Kasumi-1 (cell line): ENCODE data around the gene RPRD1B.

Source experiments
- DNase-seq, 2 experiments: peaks; one replicate each; lab custom pipeline; 2025; lab: John Stamatoyannopoulos, UW

RPRD1B gene

DNA sequence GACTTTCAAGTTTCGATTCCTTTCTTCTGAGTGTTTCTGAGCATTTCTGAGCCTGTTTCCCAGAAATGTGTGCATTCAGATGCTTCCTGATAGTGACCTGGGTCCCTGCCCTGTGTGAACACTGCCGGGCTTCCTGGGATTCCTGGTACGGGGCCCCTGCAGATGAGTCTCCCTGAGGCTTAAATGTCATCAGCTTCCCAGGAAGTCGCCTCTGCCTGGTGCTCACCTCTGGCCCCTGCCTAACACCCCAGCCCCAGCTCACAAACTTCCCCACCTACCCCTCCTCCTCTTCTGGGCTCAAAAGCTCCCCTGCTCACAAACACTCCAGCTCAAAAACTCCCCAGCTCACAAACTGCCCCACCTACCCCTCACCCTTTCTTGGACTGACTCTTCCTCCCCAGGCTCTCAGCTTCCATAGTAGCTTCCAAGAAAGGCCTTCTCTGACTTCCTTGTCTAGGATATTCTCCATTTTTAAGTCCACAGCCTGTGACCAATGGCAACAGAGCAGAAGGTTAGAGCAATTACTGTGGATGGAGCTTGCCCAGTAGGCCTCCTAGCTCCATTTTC lies 89.6 kb downstream of the RPRD1B start:
- DNase-seq, result no peak

DNA sequence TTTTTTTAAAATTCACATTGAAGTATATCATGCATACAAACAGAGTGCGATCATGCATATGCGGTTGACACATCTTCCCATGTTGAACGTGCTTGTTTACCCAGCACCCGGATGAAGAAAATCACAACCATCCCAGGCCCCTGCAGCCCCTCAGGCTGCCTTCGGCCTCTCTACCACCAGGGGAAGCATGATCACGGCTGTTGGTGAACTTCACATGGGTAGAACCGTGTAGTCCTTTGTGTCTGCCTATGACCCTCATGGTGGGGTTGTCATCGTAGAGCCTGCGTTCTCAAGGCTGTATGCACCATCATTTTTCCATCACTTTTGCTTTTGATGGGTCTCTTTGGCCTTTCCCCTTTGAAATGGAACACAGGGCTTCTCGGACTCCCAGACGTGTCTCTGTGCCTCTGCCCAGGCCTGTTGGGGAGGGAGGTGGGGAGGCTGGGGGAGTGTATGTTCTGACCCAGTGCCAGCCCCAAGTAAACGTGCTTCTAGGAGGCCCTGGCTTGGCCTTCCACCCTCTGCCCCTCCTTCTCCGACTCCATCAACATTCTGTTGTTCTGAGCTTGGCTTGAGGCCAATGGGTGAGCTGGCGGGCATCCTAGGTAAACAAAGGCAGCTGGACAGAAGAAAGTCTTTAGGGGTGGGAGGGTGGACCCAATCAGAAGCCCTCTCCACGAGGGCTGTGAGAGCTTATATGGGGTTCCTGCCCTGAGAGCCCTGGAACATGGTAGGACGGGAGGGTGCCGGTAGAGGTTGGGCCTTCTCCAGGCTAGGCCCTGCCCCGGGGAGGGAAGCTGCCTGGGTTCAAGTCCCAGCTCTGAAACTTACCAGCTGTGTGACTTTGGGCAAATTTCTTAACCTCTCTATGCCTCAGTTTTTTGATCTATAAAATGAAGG lies 91.9 kb downstream of the RPRD1B start:
- DNase-seq, result no peak

DNA sequence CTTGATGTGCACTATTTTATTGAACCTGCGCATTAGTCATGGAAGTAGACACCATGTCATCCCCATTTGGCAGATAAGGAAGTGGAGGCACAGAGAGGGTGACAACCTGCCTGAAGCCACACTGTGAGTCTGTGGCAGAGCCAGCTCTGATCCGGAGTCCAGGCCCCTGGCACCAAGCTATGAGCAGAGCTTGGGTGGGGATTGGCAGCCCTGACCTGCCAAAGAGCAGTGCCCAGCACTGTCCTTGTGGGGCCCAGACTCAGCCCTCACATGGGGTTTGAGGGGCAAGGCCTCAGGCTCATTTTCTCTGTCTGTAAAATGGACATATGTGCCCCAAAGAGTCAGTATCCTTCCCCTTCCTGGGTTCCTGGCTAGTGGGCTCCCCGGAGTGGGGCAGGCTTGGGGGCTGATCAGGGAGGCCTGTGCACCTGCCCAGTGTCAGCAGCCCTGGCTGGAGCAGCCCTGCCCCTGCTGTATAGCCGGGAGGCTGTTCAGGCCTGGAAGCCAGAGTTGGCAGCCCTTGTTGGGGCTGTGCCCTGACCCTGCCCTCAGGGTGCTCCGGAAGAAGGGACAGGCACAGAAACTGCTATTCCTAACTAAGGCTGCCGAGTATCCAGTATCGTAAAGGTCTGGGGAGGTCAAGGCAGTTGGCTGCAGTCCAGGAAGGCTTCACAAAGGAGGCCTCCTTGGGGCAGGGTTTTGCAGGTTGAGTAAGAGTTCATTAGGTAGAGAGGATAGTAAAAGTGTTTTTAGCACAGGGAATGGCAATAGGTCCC lies 92.8 kb downstream of the RPRD1B start:
- DNase-seq, result no peak

DNA sequence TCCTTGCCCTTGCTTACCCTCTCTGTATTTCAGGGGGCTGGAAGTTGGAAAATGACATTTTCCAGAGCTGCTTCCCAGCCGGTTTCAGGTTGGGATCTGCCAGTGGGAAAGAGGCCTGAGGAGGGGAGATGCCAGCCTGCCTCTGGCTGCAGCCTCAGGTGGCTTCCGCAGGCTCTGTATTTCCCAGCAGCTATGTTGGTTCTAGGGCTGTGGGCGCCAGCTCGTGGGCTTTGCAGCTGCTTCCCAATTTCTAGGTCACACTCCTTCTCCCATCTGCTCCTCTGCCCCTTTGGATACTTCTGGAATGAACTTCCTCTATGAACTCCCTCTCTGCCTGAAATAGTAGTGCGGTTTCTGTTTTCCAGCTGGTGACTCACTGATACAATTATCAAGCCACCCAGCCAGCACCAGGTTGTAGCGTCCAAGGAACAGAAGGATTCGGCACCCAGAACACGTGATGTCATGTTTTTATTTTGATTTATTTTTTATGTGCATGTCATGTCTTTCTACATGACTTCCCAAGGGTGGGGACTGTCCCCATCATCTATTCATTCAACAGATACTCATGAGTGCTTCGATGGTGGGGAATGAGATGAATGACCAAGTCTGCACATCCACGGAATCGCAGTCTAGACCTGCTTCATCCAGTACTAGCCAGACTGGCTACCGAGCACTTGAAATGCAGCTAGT lies 93.5 kb downstream of the RPRD1B start:
- DNase-seq, result no peak

DNA sequence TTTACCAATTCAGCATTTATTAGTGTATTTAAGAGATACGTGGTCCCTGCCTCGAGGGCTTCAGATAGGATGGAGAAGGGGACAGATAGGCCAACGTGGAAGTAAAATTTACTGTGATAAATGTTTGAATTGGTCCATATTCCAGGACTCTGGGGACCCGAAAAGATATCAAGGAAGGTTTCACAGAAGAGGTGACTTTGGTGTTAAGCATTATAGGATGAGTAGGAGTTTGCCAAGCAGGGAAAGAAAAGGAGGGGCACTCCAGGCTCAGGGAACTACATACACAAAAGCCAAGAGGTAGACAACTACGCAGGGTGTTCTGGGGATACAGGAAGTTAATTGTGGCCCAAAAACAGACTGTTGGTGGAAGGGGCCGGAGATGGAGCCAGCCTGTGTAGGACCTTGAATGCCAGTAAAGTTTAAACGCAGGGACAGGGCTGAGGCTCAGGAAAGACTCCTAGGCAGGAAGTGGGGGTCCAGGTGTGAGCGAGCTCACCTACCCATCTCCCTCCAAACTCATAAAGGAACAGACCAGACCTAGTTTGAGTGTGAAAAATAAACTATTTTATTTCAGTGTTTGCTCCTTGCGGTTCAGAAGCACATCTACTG lies 94.5 kb downstream of the RPRD1B start:
- DNase-seq, result no peak

DNA sequence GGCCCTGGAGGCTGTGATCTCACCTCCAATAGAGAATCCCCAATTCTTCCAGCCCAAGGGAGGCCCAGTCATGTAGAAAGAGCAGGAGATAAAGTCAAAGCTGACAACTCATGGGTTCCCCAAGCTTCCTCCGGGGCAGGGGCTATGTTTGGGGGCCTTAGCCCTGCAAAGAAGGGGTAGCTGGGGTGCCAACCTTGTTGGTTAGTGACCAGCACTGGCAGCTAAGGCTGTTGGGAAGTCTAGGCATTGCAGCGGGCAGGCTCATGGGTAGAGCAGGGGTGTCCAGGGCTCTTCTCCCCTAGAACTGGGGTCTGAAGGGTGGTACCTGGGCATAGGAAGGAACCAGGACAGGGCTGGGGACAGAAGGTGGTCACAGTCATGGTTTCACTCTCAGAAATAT lies 95.1 kb downstream of the RPRD1B start:
- DNase-seq, result no peak

DNA sequence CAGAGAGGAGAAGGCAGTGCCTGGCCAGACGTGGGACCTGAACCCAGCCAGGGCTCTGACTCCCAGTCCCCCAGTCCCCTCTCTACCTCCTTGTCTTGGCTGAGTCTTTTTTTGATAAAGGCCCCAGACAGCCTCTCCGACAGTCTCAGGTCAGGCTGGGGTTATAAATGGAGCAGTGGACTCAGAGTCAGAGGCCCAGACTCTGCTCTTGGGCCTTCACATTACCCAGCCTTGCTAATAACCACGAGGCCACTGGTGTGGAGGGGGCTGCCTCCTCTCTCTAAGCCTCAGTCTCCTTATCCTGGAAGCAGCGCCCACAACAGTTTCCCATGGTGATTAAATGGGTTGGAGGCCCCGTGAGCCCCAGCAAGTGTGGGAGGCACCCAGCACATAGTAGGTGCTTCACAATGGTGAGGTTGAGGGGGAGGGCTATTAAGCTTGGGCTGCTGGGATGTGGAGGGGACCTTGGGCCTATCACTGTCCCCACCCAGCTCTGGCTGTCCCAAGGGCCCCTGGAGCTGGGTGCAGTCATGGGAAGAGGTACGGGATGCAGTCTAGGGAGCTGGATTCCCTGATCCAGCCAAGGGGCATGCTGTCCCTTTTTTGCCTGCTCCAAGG lies 95.8 kb downstream of the RPRD1B start:
- DNase-seq, result no peak

DNA sequence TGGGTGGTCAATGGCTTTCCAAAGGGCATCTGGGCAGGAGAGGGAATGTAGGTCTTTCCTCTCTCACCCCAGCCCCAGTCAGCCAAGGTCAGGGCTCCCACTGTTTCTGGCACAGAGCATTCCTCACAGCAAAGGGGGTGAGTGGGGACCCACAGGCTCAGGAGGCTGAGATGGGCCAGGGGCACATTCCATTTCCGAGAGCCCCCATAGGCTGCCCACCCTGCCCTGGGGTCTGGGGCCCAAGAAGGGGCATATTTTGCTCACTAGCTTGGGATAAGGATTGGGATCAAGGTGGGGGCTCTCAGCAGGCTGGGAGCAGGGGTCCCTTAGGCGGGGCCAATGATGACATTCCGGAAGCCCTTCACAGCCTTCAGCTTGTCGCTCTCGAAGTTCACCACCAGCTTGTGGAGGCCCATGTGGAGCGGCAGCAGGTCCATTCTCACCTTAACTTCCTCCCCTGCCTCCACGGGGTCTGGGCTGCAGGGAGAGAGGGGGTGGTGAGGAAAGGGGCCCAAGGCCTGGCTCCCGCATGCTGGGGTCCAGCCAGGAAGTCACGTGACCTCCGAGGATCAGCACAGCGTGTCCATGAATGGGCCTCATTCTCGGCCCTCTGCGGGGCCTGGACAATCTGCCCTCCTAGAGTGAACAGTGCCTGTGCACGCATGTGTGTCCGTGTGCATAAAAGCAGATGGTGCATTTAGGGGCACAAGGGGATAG lies 96.5 kb downstream of the RPRD1B start:
- DNase-seq, result no peak

DNA sequence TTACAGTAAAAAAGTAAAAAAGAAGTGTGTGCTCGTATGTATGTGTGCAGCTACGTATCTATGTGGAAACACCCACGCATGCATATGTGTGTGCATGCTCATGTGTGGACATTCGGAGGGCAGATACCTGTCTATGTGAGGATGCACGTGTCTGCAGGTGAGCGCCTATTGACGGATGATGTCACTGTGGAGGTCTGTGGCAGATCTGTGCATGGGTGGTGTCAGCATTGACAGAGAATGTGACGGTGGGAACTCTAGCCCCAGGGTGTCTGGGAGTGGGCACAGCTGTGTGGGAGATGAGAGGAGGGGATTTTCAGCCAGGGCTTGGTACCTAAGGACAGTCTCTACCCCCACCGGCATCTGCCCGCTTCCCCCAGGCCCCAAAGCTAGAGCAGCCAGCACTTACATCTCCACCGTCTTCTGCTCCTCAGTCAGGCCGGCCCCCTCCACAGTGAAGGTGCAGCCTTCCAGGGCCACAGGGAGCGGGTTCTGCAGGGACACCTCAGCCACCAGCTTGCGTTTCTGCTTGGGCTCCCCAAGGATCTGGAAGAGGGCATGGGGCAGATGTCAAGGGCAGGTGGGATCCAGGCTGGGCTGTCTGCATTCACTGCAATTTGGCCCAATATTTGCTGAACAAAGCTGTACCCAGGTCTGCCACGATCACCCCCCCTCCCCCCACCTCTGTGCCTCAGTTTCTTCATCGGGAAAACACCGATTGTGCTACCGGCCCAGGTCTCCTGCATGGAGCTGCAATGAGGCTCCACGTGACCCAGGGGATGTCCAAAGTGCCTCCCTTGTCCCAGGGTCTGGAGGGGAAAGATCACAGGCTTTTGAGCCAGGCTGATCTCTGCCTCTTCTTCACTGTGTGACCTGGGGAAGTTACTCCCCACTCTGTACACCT lies 97.4 kb downstream of the RPRD1B start:
- DNase-seq, result no peak

DNA sequence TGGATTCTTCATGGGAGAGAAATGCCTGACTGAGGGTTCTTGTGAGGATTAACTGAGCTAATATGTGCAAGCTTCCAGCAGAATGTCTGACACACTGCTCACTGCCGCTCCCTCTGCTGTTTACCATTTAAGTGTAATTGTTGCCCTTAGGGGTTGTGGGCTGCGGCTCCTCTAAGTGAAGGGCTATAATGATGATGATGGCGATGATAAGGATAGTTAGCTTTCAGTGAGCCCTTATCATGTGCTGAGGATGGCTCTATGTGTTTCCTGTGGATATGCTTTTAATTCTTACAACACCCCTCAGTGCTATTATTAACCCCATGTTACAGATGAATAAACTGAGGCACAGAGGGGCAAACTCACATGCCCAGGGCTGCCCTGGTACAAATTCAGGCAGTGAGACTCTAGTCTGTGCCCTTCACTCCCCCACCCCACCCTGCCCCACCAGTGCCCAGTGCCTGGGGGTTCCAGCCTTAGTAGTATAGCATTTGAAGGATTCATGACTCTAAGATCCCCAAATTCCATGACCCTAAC lies 98.1 kb downstream of the RPRD1B start:
- no peak for DNase-seq

DNA sequence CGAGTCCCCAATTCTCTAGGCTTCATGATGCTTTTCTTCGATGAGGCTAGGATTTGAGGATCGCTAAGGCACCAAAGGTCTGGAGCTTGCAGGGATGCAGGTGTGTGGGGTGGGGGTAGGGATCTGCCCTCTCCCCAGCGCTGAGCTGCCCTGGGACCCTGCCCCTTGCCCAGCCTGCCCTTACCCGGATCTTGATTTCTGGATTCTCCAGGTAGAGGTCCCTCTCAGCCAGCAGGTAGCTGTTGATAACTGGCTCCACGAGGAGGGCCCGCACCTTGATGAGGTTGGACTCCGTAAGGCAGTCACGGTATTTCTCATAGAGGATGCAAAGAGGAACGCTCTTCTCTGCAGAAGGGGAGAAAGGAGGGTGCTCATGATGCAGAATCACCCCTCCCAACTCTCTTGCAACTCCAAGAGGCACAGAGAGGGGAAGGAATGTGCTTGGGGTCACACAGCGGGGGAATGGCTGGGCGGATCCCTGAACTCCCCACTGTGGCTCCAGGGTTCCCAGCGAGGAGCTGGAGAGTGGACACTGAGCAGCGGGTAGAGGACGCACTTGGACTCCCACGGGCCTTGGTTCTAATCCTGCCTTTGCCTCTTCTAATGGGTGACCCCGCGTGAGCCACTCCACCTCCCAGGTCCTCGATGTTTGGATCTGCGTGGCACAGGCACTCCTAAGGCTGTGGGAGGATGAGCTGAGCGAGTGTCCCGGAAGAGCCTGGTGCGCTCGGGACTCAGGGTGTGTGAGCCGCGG lies 98.8 kb downstream of the RPRD1B start:
- DNase-seq, result no peak

DNA sequence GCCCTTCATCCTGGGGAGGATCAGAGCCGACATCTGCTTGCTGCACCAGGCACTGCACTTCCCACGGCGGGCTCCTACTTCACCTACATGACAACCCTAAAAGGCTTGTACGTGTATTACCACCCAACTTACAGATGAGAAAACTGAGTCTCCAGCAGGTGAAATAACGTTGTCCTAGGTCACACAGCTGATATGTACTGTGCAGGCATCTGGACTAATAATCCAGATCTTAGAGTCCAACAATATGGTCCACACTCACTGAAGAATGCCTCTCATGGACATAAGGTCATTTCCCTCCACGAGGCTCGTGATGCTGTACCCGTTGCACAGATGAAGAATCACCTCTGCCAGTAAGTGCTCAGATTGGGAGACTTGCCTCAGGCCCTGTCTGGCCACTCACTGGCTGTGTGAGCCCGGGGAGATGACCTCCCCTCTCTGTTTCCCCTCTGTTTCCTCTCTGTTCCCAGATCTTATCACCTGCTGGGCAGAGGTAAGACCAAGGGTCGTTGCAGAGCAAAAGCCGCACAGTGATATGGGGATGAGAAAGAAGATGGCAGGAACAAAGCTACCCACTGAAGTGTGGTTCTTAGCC lies 99.5 kb downstream of the RPRD1B start:
- no peak for DNase-seq

DNA sequence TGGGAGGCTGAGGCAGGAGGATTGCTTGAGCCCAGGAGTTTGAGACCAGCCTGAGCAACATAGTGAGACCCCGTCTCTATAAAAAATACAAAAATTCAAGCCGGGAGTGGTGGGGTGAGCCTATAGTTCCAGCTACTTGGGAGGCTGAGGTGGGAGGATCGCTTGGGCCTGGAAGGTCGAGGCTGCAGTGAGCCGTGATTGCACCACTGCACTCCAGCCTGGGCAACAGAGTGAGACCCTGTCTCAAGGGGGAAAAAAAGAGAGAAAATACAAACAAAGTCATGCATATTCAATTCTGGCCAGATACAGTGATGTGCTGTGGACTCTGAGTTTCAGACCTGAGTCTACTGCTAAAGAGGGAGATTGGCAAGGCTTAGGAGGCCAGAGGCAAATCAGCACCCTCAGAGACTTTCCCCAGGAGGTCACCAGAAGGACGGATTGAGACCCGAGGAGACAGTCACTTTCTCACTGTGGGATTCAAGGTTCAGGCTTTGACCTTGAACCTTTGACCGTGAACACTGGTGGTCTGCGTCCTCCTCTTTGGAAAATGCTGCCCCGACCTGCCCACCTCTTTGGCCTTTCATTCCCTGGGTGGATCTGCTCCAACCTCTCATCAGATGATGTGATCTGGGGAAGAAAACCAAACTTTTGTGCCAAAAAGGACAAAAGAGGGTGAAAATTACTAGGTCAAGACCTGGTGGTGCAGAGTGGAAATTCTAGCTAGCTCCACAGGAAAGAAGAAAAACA lies 100.3 kb downstream of the RPRD1B start:
- no peak for DNase-seq

DNA sequence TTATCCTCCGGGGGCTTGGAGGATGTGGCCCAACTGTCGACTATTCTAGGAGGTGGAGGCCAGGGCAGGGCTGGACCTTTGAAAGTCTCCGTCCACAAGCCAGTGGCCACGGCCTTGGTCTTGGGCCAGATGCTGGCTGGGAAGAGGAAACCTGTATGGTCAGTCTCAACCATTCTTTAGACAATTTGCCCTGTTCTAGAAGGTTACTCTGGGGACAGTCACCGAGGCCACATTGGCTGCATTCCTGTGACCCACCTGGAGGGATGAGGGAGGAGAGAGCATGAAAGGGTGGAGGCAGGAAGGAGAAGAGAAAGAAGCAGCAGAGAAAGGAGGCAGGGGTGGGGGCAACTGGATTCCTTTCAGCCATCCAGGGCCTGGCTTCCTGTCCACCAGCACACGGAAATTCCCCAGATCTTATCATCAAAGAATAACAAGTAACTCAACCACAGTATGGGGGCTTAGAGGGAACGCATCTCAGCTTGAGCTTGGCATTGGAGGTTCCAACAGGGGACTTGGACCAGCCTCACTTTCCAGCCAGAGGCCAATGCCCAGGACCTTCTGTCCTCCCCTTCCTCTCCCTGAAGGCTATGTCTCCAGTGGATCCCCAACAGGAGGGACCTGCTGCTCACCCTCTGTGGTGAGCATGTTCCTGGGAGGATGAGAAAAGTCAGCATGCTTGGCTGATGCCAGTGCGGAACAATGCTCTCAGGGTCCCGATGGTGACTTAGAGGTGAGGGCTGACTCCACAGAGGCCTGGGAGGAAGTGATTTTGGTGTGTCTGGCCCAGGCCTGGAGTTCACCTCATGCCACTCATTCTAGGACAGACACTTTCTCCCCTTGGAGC lies 101.1 kb downstream of the RPRD1B start:
- DNase-seq, result no peak

DNA sequence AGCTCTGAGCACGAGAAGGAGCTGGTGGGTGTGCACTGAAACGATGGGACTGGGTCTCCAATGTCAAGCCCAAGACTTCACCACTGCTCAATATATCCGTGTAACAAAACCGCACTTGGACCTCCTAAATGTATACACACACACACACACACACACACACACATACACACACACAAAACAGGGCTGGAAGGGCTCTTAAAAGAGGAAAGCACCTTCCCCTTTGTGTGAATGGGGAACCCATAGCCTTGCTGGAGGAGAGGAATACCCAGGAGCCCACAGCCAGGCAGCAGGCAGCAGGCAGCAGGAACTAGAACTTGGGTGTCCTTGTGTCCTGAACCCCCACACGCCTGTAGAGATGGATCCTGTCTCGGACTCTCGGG lies 101.7 kb downstream of the RPRD1B start:
- DNase-seq, result no peak

DNA sequence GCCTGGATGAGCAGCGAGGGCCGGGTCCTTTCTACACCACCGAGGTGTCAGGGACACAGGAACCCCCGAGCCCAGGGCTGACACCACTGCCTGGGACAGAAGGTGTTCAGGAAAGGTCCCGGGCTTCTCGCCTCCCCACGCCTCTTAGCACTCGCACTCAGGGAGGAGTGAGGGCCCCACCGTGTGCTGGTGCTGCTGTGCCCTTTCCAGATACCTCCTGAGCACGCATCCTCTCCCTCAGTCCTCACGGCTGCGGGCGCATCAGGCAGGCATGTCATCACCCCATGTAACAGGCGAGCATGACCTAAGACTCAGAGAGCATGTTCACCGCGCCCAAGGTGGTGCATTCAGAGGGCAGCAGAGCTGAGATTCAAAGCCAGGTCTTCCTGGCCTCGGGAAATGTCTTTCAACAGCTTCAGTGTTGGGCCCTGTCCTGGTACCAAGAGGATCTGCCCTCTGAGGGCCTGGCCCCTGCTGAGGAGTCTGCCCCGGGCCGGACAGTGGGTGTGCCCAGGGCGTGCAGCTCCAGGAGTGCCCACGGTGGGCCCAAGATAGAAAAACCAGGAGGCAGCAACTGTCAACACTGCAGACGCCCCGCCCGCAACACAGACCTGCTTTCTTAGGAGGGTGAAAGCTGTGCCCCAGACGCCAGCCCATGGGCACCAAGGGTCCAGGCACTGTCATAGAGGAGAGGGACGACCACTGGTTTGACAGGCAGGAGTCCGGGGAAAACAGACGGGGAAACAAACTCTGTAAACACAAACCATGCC lies 102.3 kb downstream of the RPRD1B start:
- no peak for DNase-seq
